Caco-2 (cell line): ENCODE measurements around the gene AKAP9. TPM values are rescaled to one million over a fixed set of nuclear protein-coding genes. Genes with fewer than 3 reads are reported as not detected.

Source experiments
- BruUV-seq: library from RNA; stranded (reverse); fragments of 400-500 nt; replicated peaks from 2 replicates; lab custom pipeline; 2021; lab: Mats Ljungman, UMichigan
- CTCF ChIA-PET: fragments of 300-600 bp; sonication (Branson Sonifier 250); formaldehyde crosslinking; loops from one replicate; lab custom pipeline; 2022; ENCODE audit warnings: antibody characterized with exemption; lab: Charles Lee
- POLR2A ChIA-PET: fragments of 300-600 bp; sonication (Branson Sonifier 250); formaldehyde crosslinking; loops from one replicate; lab custom pipeline; 2022; ENCODE audit warnings: antibody characterized with exemption; lab: Charles Lee
- DNase-seq, 2 experiments: peaks; one replicate each; pipeline versions ENCODE4 v3.0.0 to v3.0.0-alpha.2; 2020 to 2022
- H3K27me3 ChIP-seq: replicated peaks from 2 replicates; pipeline ENCODE4 v1.6.0; 2011; ENCODE audit warnings: low read length; ENCODE audit not compliant: control insufficient read depth, insufficient read depth
- H3K36me3 ChIP-seq: 2 replicates; pipeline ENCODE4 v1.5.1; 2011; ENCODE audit warnings: low read length; ENCODE audit not compliant: control insufficient read depth, insufficient read depth
- H3K4me1 ChIP-seq: fragments of 250-450 bp; sonication (Bioruptor Pico); 2 replicates; pipeline ENCODE4 v1.5.1; 2020; ENCODE audit warnings: mild to moderate bottlenecking
- H3K4me3 ChIP-seq: 2 replicates; pipeline ENCODE4 v1.5.1; 2011; ENCODE audit warnings: low read depth, mild to moderate bottlenecking, control low read depth, low read length
- H3K9me3 ChIP-seq: fragments of 250-450 bp; sonication (Bioruptor Pico); 2 replicates; pipeline ENCODE4 v1.5.1; 2020; ENCODE audit warnings: mild to moderate bottlenecking, moderate library complexity
- H3K27ac Mint-ChIP-seq: one replicate; pipeline ENCODE4 v1.8.0; 2022; ENCODE audit warnings: mixed read lengths; ENCODE audit not compliant: unreplicated experiment
- H3K27me3 Mint-ChIP-seq: one replicate; pipeline ENCODE4 v1.8.0; 2022; ENCODE audit warnings: mixed read lengths; ENCODE audit not compliant: insufficient read depth, unreplicated experiment
- H3K36me3 Mint-ChIP-seq: one replicate; pipeline ENCODE4 v1.8.0; 2022; ENCODE audit warnings: mild to moderate bottlenecking, mixed read lengths; ENCODE audit not compliant: insufficient read depth, unreplicated experiment
- H3K4me1 Mint-ChIP-seq: one replicate; pipeline ENCODE4 v1.8.0; 2022; ENCODE audit warnings: low read depth, mixed read lengths; ENCODE audit not compliant: unreplicated experiment
- H3K4me3 Mint-ChIP-seq: one replicate; pipeline ENCODE4 v1.8.0; 2022; ENCODE audit warnings: mild to moderate bottlenecking, moderate library complexity, mixed read lengths; ENCODE audit not compliant: unreplicated experiment
- H3K9me3 Mint-ChIP-seq: one replicate; pipeline ENCODE4 v1.8.0; 2022; ENCODE audit warnings: mixed read lengths; ENCODE audit not compliant: unreplicated experiment
- intact Hi-C: fragments of 100-400 bp; cut with micrococcal nuclease; formaldehyde crosslinking; loops from one replicate; pipeline ENCODE4 v1.10.0; 2022; ENCODE audit not compliant: unreplicated experiment
- total RNA-seq: library from RNA; stranded (reverse); gene quantifications from 2 replicates; pipeline ENCODE4 v1.2.3, GENCODE V29; 2022
- TF ChIP-seq, protein P1 (sequence below), 2 experiments: fragments of 200-600 bp in 1 of 2; IDR thresholded peaks; 1 replicate in 1 of 2; 2 replicates in 1 of 2; pipeline versions ENCODE4 v1.5.1 to v1.8.0; 2011 to 2022; ENCODE audit warnings: antibody characterized with exemption in 1 of 2, control low read depth in 1 of 2, inconsistent platforms in 1 of 2, low read depth in 1 of 2, low read length in 1 of 2, mild to moderate bottlenecking in 1 of 2, moderate library complexity in 1 of 2; ENCODE audit not compliant: insufficient read depth in 1 of 2, severe bottlenecking in 1 of 2, unreplicated experiment in 1 of 2

AKAP9 gene
- total RNA-seq, 1 experiment from 2014 or later, result 79.4 TPM

DNA sequence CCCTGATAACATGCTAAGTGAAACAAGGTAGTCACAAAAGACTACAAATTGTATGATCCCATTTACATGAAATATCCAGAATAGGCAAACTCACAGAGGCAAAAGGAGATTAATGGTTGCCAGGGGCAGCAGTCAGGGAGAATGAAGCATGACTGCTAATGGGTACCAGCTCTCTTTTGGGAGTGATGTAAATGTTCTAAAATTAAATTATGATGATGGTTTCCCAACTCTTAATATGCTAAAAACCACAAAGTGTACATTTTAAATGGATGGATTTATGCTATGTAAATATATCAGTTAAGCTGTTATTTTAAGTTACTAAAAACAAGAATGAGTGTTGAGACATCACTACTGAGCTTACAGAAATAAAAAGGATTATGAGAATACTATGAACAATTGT is 181.0 kb downstream of the AKAP9 start:
- Mint-ChIP-seq H3K4me3 (no peak overlapping the region), H3K4me1 (peaks cover 10% of the 10 kb centered on the region), H3K36me3 (peaks cover 76% of the 10 kb centered on the region), H3K9me3 (no peaks in the 10 kb centered on the region), H3K27me3 (no peaks in the 10 kb centered on the region), H3K27ac (no peak overlapping the region)
- POLR2A ChIA-PET, result no interaction called here
- no peaks in the 10 kb centered on the region for H3K9me3 ChIP-seq
- intact Hi-C loops, result no loop called here
- CTCF ChIA-PET, result no interaction called here
- BruUV-seq, result no TSS peak
- no peaks in the 10 kb centered on the region; the same call in 1 of the 2 replicates for H3K36me3 ChIP-seq
- no peaks in the 10 kb centered on the region for H3K27me3 ChIP-seq
- DNase-seq, result no peak
- TF ChIP-seq, protein P1, sequence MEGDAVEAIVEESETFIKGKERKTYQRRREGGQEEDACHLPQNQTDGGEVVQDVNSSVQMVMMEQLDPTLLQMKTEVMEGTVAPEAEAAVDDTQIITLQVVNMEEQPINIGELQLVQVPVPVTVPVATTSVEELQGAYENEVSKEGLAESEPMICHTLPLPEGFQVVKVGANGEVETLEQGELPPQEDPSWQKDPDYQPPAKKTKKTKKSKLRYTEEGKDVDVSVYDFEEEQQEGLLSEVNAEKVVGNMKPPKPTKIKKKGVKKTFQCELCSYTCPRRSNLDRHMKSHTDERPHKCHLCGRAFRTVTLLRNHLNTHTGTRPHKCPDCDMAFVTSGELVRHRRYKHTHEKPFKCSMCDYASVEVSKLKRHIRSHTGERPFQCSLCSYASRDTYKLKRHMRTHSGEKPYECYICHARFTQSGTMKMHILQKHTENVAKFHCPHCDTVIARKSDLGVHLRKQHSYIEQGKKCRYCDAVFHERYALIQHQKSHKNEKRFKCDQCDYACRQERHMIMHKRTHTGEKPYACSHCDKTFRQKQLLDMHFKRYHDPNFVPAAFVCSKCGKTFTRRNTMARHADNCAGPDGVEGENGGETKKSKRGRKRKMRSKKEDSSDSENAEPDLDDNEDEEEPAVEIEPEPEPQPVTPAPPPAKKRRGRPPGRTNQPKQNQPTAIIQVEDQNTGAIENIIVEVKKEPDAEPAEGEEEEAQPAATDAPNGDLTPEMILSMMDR (IDR thresholded peaks at IDR 0.05; ENCODE audit: insufficient read depth in 1 of 2, low read depth in 1 of 2, low read length in 1 of 2, severe bottlenecking in 1 of 2, unreplicated experiment in 1 of 2), result no peak
- H3K4me1 ChIP-seq, result no peaks in the 10 kb centered on the region
- H3K4me3 ChIP-seq, result no peak overlapping the region

DNA sequence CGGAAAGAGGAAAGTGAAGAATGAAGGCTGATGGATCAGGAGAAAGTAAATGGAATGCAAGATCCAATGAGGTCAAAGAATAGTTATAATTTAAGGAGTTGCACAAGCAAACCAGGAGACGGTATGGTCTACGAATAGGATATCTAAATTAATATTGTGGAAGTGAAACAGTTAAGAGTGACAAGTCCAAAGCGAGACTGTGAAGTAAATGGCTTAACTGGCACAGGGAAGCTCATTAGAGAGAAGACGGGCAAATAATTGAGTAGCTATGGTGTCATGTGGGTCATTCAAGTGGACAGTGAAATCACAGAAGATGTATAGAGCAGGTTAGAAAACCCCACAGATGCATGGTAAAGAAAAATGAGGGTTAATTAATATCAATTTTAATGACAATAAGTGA is 190.4 kb downstream of the AKAP9 start:
- TF ChIP-seq, protein P1 (IDR thresholded peaks at IDR 0.05; ENCODE audit: insufficient read depth in 1 of 2, low read depth in 1 of 2, low read length in 1 of 2, severe bottlenecking in 1 of 2, unreplicated experiment in 1 of 2), result no peak
- intact Hi-C loops, result no loop called here
- Mint-ChIP-seq H3K27ac (no peak overlapping the region), H3K36me3 (peaks cover 63% of the 10 kb centered on the region), H3K27me3 (no peaks in the 10 kb centered on the region), H3K9me3 (no peaks in the 10 kb centered on the region), H3K4me3 (peak overlapping the region; percentile 9), H3K4me1 (peaks cover 15% of the 10 kb centered on the region)
- Histone ChIP-seq H3K4me3 (no peak overlapping the region), H3K4me1 (peaks cover 9% of the 10 kb centered on the region; the same call in 1 of the 2 replicates), H3K9me3 (no peaks in the 10 kb centered on the region), H3K27me3 (no peaks in the 10 kb centered on the region), H3K36me3 (no peaks in the 10 kb centered on the region; the same call in none of the 2 replicates)
- no TSS peak for BruUV-seq
- DNase-seq, result no peak
- CTCF ChIA-PET, result no interaction called here
- POLR2A ChIA-PET, result no interaction called here

- H3K36me3 ChIP-seq, result no peaks in the 10 kb centered on the region; the same call in none of the 2 replicates
- H3K4me3 ChIP-seq, result no peak overlapping the region
- Mint-ChIP-seq H3K27ac (no peak overlapping the region), H3K36me3 (peaks cover 56% of the 10 kb centered on the region), H3K27me3 (no peaks in the 10 kb centered on the region), H3K4me1 (peaks cover 18% of the 10 kb centered on the region), H3K4me3 (no peak overlapping the region), H3K9me3 (no peaks in the 10 kb centered on the region)
- DNase-seq, result no peak
- peaks cover 9% of the 10 kb centered on the region; the same call in 1 of the 2 replicates for H3K4me1 ChIP-seq
- no peaks in the 10 kb centered on the region for H3K27me3 ChIP-seq
- H3K9me3 ChIP-seq, result no peaks in the 10 kb centered on the region
- POLR2A ChIA-PET, result no interaction called here
- BruUV-seq, result no TSS peak
- TF ChIP-seq, protein P1 (IDR thresholded peaks at IDR 0.05; ENCODE audit: insufficient read depth in 1 of 2, low read depth in 1 of 2, low read length in 1 of 2, severe bottlenecking in 1 of 2, unreplicated experiment in 1 of 2), result no peak
- intact Hi-C loops, result no loop called here
- CTCF ChIA-PET, result interaction anchor here (1.4 kb wide), 1 partner anchor 316 kb away, joined by 4 read pairs; the partner anchor contains the start of gene GATAD1
Observed at GRCh38 chr7:92131764-92132330, 191.2 kb downstream of the AKAP9 start.
